Measurements from ENCODE around the gene FAAP20. TPM values are rescaled to one million over a fixed set of nuclear protein-coding genes. Genes with fewer than 3 reads are reported as not detected.

Gene FAAP20
- total and polyA plus RNA-seq, 2 experiments from 2014 or later, result 34.5 to 122 TPM

DNA sequence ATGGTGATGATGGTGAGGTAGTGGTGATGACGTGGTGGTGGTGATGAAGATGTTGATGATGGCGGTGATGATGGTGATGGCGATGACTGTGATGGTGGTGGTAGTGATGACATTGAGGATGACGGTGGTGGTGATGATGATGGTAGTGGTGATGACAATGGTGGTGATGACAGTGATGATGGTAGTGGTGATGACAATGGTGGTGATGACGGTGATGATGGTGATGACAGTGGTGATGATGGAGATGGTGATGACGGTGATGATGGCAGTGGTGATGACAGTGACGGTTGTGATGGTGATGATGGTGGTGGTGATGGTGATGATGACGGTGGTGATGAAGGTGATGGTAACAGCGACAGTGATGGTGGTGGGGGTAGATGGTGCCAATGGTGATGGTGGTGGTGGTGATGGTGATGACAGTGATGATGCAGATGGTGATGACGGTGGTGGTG lies 39.4 kb downstream of the FAAP20 start:
- no peaks in the 10 kb centered on the region for H3K9me2 ChIP-seq (ENCODE audit: insufficient read depth)
- H3K79me2 ChIP-seq (ENCODE audit: insufficient read depth), result no peaks in the 10 kb centered on the region
- H3K4me2 ChIP-seq (ENCODE audit: unreplicated experiment), result no peak overlapping the region
- H3K4me1 ChIP-seq (ENCODE audit: insufficient read depth), result no peaks in the 10 kb centered on the region
- no peak overlapping the region for H3K27ac ChIP-seq
- 85 to 86% methylated on average over 10 of the region's 10 CpGs for WGBS, 2 experiments (ENCODE audit: low coverage in 1 of 2, low lambda C conversion rate in 2 of 2, missing lambda C conversion rate in 2 of 2)
- no peaks in the 10 kb centered on the region for H3F3A ChIP-seq (ENCODE audit: insufficient read depth)
- TF ChIP-seq EZH2 (IDR thresholded peaks at IDR 0.05; ENCODE audit: insufficient read depth, poor library complexity, severe bottlenecking) (no peak), EZH2phosphoT487 (IDR thresholded peaks at IDR 0.05; ENCODE audit: insufficient read depth, low read depth) (no peak)
- DNase-seq, result no peak
- in situ Hi-C loops (cut with MboI), result no loop called here
- no peak overlapping the region for H2AFZ ChIP-seq
- H3K9ac ChIP-seq, result no peak overlapping the region
- no peaks in the 10 kb centered on the region for H3K27me3 ChIP-seq (replicated peaks; ENCODE audit: insufficient read depth)
- no peak overlapping the region for H3K4me3 ChIP-seq
- no peaks in the 10 kb centered on the region for H3K36me3 ChIP-seq (ENCODE audit: low read depth)
- no peaks in the 10 kb centered on the region for H4K20me1 ChIP-seq (ENCODE audit: insufficient read depth)
- no peaks in the 10 kb centered on the region for H3K9me3 ChIP-seq (ENCODE audit: low read depth)

DNA sequence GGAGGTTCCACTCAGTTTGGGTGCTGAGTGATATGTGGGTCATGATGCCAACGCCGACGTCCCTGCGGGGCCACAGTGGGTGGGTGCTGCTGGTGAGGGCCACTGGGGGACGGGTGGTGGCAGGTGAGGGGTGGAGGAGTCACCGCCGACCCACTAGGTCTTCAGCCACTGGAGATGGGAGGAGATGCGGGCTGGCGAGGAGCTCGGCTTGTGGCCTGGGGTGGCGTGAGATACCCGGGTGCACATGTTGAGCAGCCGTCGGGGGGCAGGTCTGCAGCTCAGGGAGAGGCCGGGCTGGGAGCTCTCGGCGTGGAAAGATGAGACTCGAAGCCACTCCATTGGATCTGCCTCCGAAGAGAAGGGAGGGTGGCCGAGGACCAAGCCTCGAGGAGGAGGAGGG lies 40.5 kb downstream of the FAAP20 start:
- Histone ChIP-seq H3K9ac (no peak overlapping the region), H3K27ac (no peak overlapping the region), H3F3A (ENCODE audit: insufficient read depth) (no peaks in the 10 kb centered on the region), H3K9me3 (ENCODE audit: low read depth) (no peaks in the 10 kb centered on the region), H3K4me2 (ENCODE audit: unreplicated experiment) (no peak overlapping the region), H3K79me2 (ENCODE audit: insufficient read depth) (no peaks in the 10 kb centered on the region), H3K36me3 (ENCODE audit: low read depth) (no peaks in the 10 kb centered on the region), H3K4me1 (ENCODE audit: insufficient read depth) (no peaks in the 10 kb centered on the region), H4K20me1 (ENCODE audit: insufficient read depth) (no peaks in the 10 kb centered on the region), H2AFZ (no peak overlapping the region), H3K4me3 (no peak overlapping the region), H3K9me2 (ENCODE audit: insufficient read depth) (no peaks in the 10 kb centered on the region), H3K27me3 (replicated peaks; ENCODE audit: insufficient read depth) (no peaks in the 10 kb centered on the region)
- in situ Hi-C loops (cut with MboI), result no loop called here
- 76 to 77% methylated on average over 21 of the region's 21 CpGs for WGBS, 2 experiments (ENCODE audit: low coverage in 1 of 2, low lambda C conversion rate in 2 of 2, missing lambda C conversion rate in 2 of 2)
- DNase-seq, result no peak
- TF ChIP-seq EZH2phosphoT487 (IDR thresholded peaks at IDR 0.05; ENCODE audit: insufficient read depth, low read depth) (no peak), EZH2 (IDR thresholded peaks at IDR 0.05; ENCODE audit: insufficient read depth, poor library complexity, severe bottlenecking) (no peak)

DNA sequence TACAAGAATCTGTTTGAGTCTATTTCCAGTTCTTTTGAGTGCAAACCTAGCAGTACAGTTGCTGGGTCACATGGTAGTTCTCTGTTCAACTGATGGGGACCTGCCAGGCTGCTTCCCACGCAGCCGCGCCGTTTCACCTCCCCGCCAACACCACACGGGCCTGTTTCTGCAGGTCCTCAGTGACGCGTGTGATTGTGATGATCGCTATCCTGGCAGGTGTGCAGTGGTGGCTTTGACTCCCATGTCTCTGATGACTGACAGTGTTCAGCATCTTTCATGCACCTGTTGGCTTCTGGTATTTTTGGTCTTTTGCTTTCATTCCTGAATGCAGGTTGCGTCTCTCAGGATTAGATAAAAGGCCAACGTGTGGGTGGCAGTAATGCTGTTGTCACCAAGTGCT lies 41.6 kb downstream of the FAAP20 start:
- no peak for DNase-seq
- Histone ChIP-seq H3K79me2 (ENCODE audit: insufficient read depth) (no peaks in the 10 kb centered on the region), H3F3A (ENCODE audit: insufficient read depth) (no peaks in the 10 kb centered on the region), H3K36me3 (ENCODE audit: low read depth) (no peaks in the 10 kb centered on the region), H3K9me2 (ENCODE audit: insufficient read depth) (no peaks in the 10 kb centered on the region), H3K4me1 (ENCODE audit: insufficient read depth) (no peaks in the 10 kb centered on the region), H3K27ac (no peak overlapping the region), H4K20me1 (ENCODE audit: insufficient read depth) (no peaks in the 10 kb centered on the region), H3K4me2 (ENCODE audit: unreplicated experiment) (no peak overlapping the region), H3K4me3 (no peak overlapping the region), H3K9me3 (ENCODE audit: low read depth) (no peaks in the 10 kb centered on the region), H3K9ac (no peak overlapping the region), H3K27me3 (replicated peaks; ENCODE audit: insufficient read depth) (no peaks in the 10 kb centered on the region), H2AFZ (no peak overlapping the region)
- WGBS, 2 experiments (ENCODE audit: low coverage in 1 of 2, low lambda C conversion rate in 2 of 2, missing lambda C conversion rate in 2 of 2), result 70 to 81% methylated on average over 10 to 11 of the region's 11 CpGs
- TF ChIP-seq EZH2phosphoT487 (IDR thresholded peaks at IDR 0.05; ENCODE audit: insufficient read depth, low read depth) (no peak), EZH2 (IDR thresholded peaks at IDR 0.05; ENCODE audit: insufficient read depth, poor library complexity, severe bottlenecking) (no peak)
- in situ Hi-C loops (cut with MboI), result no loop called here

DNA sequence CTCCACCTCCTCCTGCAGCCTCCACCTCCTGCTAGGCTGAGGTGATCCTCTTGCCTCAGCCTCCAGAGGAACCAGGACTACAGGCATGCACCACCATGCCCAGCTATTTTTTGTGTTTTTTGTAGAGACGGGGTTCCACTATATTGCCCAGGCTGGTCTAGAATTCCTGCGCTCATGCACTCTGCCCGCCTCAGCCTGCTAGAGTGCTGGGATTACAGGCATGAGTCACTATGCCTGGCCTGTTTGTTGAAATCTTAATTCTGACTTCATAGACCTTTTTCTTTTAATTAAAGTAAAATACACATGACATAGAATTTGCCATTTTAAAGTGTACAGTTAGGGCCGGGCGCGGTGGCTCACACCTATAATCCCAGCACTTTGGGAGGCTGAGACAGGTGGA lies 42.7 kb downstream of the FAAP20 start:
- no peak overlapping the region for H2AFZ ChIP-seq
- in situ Hi-C loops (cut with MboI), result no loop called here
- H3K9me2 ChIP-seq (ENCODE audit: insufficient read depth), result no peaks in the 10 kb centered on the region
- H3K36me3 ChIP-seq (ENCODE audit: low read depth), result no peaks in the 10 kb centered on the region
- TF ChIP-seq EZH2phosphoT487 (IDR thresholded peaks at IDR 0.05; ENCODE audit: insufficient read depth, low read depth) (no peak), EZH2 (IDR thresholded peaks at IDR 0.05; ENCODE audit: insufficient read depth, poor library complexity, severe bottlenecking) (no peak)
- H3K4me2 ChIP-seq (ENCODE audit: unreplicated experiment), result no peak overlapping the region
- no peak overlapping the region for H3K4me3 ChIP-seq
- H3K27ac ChIP-seq, result no peak overlapping the region
- no peak overlapping the region for H3K9ac ChIP-seq
- no peak for DNase-seq
- no peaks in the 10 kb centered on the region for H3K27me3 ChIP-seq (replicated peaks; ENCODE audit: insufficient read depth)
- H3F3A ChIP-seq (ENCODE audit: insufficient read depth), result no peaks in the 10 kb centered on the region
- no peaks in the 10 kb centered on the region for H4K20me1 ChIP-seq (ENCODE audit: insufficient read depth)
- 81 to 82% methylated on average over 6 of the region's 6 CpGs for WGBS, 2 experiments (ENCODE audit: low coverage in 1 of 2, low lambda C conversion rate in 2 of 2, missing lambda C conversion rate in 2 of 2)
- H3K4me1 ChIP-seq (ENCODE audit: insufficient read depth), result no peaks in the 10 kb centered on the region
- H3K79me2 ChIP-seq (ENCODE audit: insufficient read depth), result no peaks in the 10 kb centered on the region
- H3K9me3 ChIP-seq (ENCODE audit: low read depth), result no peaks in the 10 kb centered on the region

DNA sequence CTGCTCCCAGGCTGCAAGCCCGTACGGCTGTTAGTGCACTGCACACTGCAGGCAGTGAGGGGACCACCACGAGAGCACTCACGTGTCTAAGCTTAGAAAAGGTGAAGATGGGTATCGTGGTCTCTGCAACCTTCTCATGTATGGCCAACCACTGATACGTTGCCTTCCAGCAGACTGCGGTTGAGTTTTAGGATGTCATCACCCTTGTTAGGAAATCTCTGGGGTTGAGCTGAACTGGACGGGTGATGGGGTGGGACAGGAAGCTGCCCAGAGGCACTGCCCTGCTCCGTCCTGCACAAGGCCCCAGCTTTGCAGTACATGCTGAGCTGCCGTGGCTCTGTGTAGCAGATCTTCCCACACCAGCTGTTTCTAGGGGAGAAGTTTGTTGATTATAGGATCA lies 43.3 kb downstream of the FAAP20 start:
- H3K27me3 ChIP-seq (replicated peaks; ENCODE audit: insufficient read depth), result no peaks in the 10 kb centered on the region
- in situ Hi-C loops (cut with MboI), result no loop called here
- no peaks in the 10 kb centered on the region for H4K20me1 ChIP-seq (ENCODE audit: insufficient read depth)
- TF ChIP-seq EZH2 (IDR thresholded peaks at IDR 0.05; ENCODE audit: insufficient read depth, poor library complexity, severe bottlenecking) (no peak), EZH2phosphoT487 (IDR thresholded peaks at IDR 0.05; ENCODE audit: insufficient read depth, low read depth) (no peak)
- H2AFZ ChIP-seq, result no peak overlapping the region
- H3K9me2 ChIP-seq (ENCODE audit: insufficient read depth), result no peaks in the 10 kb centered on the region
- no peak overlapping the region for H3K4me2 ChIP-seq (ENCODE audit: unreplicated experiment)
- H3K79me2 ChIP-seq (ENCODE audit: insufficient read depth), result no peaks in the 10 kb centered on the region
- H3F3A ChIP-seq (ENCODE audit: insufficient read depth), result no peaks in the 10 kb centered on the region
- H3K4me3 ChIP-seq, result no peak overlapping the region
- WGBS, 2 experiments (ENCODE audit: low coverage in 1 of 2, low lambda C conversion rate in 2 of 2, missing lambda C conversion rate in 2 of 2), result 55 to 60% methylated on average over 10 of the region's 10 CpGs
- no peaks in the 10 kb centered on the region for H3K4me1 ChIP-seq (ENCODE audit: insufficient read depth)
- DNase-seq, result no peak
- no peaks in the 10 kb centered on the region for H3K36me3 ChIP-seq (ENCODE audit: low read depth)
- no peaks in the 10 kb centered on the region for H3K9me3 ChIP-seq (ENCODE audit: low read depth)
- no peak overlapping the region for H3K9ac ChIP-seq
- no peak overlapping the region for H3K27ac ChIP-seq
